Measurements from ENCODE around the gene NCKAP5L.

GRCh38 chr12:49805409-49805808 lies 22.8 kb downstream of the NCKAP5L start:
- no peak for TF ChIP-seq CTCF (IDR thresholded peaks at IDR 0.05; ENCODE audit: low read depth, low read length, poor library complexity, severe bottlenecking)
- no peak for TF ChIP-seq EZH2phosphoT487 (IDR thresholded peaks at IDR 0.05; ENCODE audit: borderline replicate concordance, low read length)
